ENCODE data around the gene UBE2V1.
"Not testable (repeated sequence)": the region's sequence is repeated elsewhere in the genome, so short reads cannot be mapped to it uniquely, and the experiment has no call there.

UBE2V1 gene

GRCh38 chr20:50138120-50138478 is 25.1 kb upstream of the UBE2V1 start:
- no peak for DNase-seq (ENCODE audit: low read depth in 2 of 2, low spot score in 1 of 2)

- not testable (repeated sequence) for DNase-seq (ENCODE audit: low read depth in 2 of 2, low spot score in 1 of 2)
Observed at GRCh38 chr20:50137702-50138101, 24.8 kb upstream of the UBE2V1 start.

- DNase-seq (ENCODE audit: low read depth in 2 of 2, low spot score in 1 of 2) = no peak
Observed at GRCh38 chr20:50136822-50137599, 24.1 kb upstream of the UBE2V1 start.

GRCh38 chr20:50135157-50135556 is 22.2 kb upstream of the UBE2V1 start:
- DNase-seq (ENCODE audit: low read depth in 2 of 2, low spot score in 1 of 2) = not testable (repeated sequence)

- DNase-seq (ENCODE audit: low read depth in 2 of 2, low spot score in 1 of 2) = no peak
Observed at GRCh38 chr20:50133474-50134217, 20.7 kb upstream of the UBE2V1 start.

- no peak for DNase-seq (ENCODE audit: low read depth in 2 of 2, low spot score in 1 of 2)
Observed at GRCh38 chr20:50133041-50133440, 20.1 kb upstream of the UBE2V1 start.

- DNase-seq (ENCODE audit: low read depth in 2 of 2, low spot score in 1 of 2) = no peak
Observed at GRCh38 chr20:50130995-50131394, 18.0 kb upstream of the UBE2V1 start.

- DNase-seq (ENCODE audit: low read depth in 2 of 2, low spot score in 1 of 2) = no peak
Observed at GRCh38 chr20:50130356-50130723, 17.4 kb upstream of the UBE2V1 start.

- DNase-seq (ENCODE audit: low read depth in 2 of 2, low spot score in 1 of 2) = no peak
Observed at GRCh38 chr20:50129662-50130355, 16.9 kb upstream of the UBE2V1 start.

GRCh38 chr20:50128520-50128905 is 15.6 kb upstream of the UBE2V1 start:
- no peak for DNase-seq (ENCODE audit: low read depth in 2 of 2, low spot score in 1 of 2)

GRCh38 chr20:50127587-50128519 is 14.9 kb upstream of the UBE2V1 start:
- no peak for DNase-seq (ENCODE audit: low read depth in 2 of 2, low spot score in 1 of 2)

GRCh38 chr20:50126662-50127061 is 13.7 kb upstream of the UBE2V1 start:
- no peak for DNase-seq (ENCODE audit: low read depth in 2 of 2, low spot score in 1 of 2)

GRCh38 chr20:50125279-50125678 is 12.3 kb upstream of the UBE2V1 start:
- DNase-seq (ENCODE audit: low read depth in 2 of 2, low spot score in 1 of 2) = no peak

GRCh38 chr20:50124496-50124895 is 11.5 kb upstream of the UBE2V1 start:
- DNase-seq (ENCODE audit: low read depth in 2 of 2, low spot score in 1 of 2) = no peak

GRCh38 chr20:50123418-50123817 is 10.5 kb upstream of the UBE2V1 start:
- no peak for DNase-seq (ENCODE audit: low read depth in 2 of 2, low spot score in 1 of 2)

- no peak for DNase-seq (ENCODE audit: low read depth in 2 of 2, low spot score in 1 of 2)
Observed at GRCh38 chr20:50122763-50123162, 9.8 kb upstream of the UBE2V1 start.

GRCh38 chr20:50121858-50122271 is 8.9 kb upstream of the UBE2V1 start:
- no peak for DNase-seq (ENCODE audit: low read depth in 2 of 2, low spot score in 1 of 2)

- peak; percentile 26 to 28 for DNase-seq (ENCODE audit: low read depth in 2 of 2, low spot score in 1 of 2)
Observed at GRCh38 chr20:50120935-50121693, 8.2 kb upstream of the UBE2V1 start.

- no peak for DNase-seq (ENCODE audit: low read depth in 2 of 2, low spot score in 1 of 2)
Observed at GRCh38 chr20:50118203-50118602, 5.3 kb upstream of the UBE2V1 start.

GRCh38 chr20:50116368-50116999 is 3.5 kb upstream of the UBE2V1 start:
- no peak for DNase-seq (ENCODE audit: low read depth in 2 of 2, low spot score in 1 of 2)

Measured in stimulated activated CD8-positive, alpha-beta memory T cell treated with anti-CD3 and anti-CD28 coated beads, Interleukin-4, amount 100 ng/mL, for 4 hours (primary cell).